Endodermal cell (in vitro differentiated cells): ENCODE measurements around the gene C9orf40. TPM values are rescaled to one million over a fixed set of nuclear protein-coding genes. Genes with fewer than 3 reads are reported as not detected.

Source experiments
- DNase-seq: peaks from one replicate; pipeline ENCODE4 v3.0.0-alpha.2; 2017
- H3K27ac ChIP-seq: 2 replicates; pipeline ENCODE4 v1.5.1; 2013; ENCODE audit warnings: mild to moderate bottlenecking, low read depth, low read length, moderate library complexity
- H3K27me3 ChIP-seq: 2 replicates; pipeline ENCODE4 v1.6.1; 2013; ENCODE audit warnings: mild to moderate bottlenecking, low read length, moderate library complexity; ENCODE audit not compliant: insufficient read depth, control insufficient read depth, poor library complexity, severe bottlenecking
- H3K36me3 ChIP-seq: 2 replicates; pipeline ENCODE4 v1.7.0; 2013; ENCODE audit warnings: mild to moderate bottlenecking, low read length, moderate library complexity; ENCODE audit not compliant: control insufficient read depth, insufficient read depth
- H3K4me1 ChIP-seq: one replicate; pipeline ENCODE4 v1.7.0; 2013; ENCODE audit warnings: low read length; ENCODE audit not compliant: control insufficient read depth, insufficient read depth
- H3K4me3 ChIP-seq: 2 replicates; pipeline ENCODE4 v1.5.1; 2013; ENCODE audit warnings: mild to moderate bottlenecking, low read length, moderate library complexity
- H3K9ac ChIP-seq: 2 replicates; pipeline ENCODE4 v1.6.1; 2013; ENCODE audit warnings: mild to moderate bottlenecking, low read length, moderate library complexity; ENCODE audit not compliant: poor library complexity, severe bottlenecking; ENCODE audit errors: extremely low read depth
- H3K9me3 ChIP-seq: 2 replicates; pipeline ENCODE4 v1.6.1; 2013; ENCODE audit warnings: mild to moderate bottlenecking, low read length, moderate library complexity; ENCODE audit not compliant: control insufficient read depth
- H3K27ac Mint-ChIP-seq: 2 replicates; pipeline ENCODE4 v1.8.0; 2020; ENCODE audit warnings: mixed read lengths
- H3K27me3 Mint-ChIP-seq: 2 replicates; pipeline ENCODE4 v1.8.0; 2021; ENCODE audit warnings: mild to moderate bottlenecking, mixed read lengths; ENCODE audit not compliant: insufficient read depth
- H3K36me3 Mint-ChIP-seq: 2 replicates; pipeline ENCODE4 v1.8.0; 2020; ENCODE audit warnings: low read depth, mixed read lengths
- H3K4me1 Mint-ChIP-seq: 2 replicates; pipeline ENCODE4 v1.8.0; 2020; ENCODE audit warnings: mixed read lengths
- H3K4me3 Mint-ChIP-seq: 2 replicates; pipeline ENCODE4 v1.8.0; 2020; ENCODE audit warnings: mild to moderate bottlenecking, moderate library complexity, mixed read lengths
- H3K9me3 Mint-ChIP-seq: 2 replicates; pipeline ENCODE4 v1.8.0; 2020; ENCODE audit warnings: mild to moderate bottlenecking, mixed read lengths
- WGBS, 2 experiments: methylation state at CpG; one replicate each; pipeline versions ENCODE4 v1.1.5 to v1.1.7; 2013; ENCODE audit warnings: missing lambda C conversion rate in 2 of 2, mixed read lengths in 1 of 2; ENCODE audit not compliant: insufficient coverage in 1 of 2, insufficient read length in 1 of 2; 5-methylcytosine and 5-hydroxymethylcytosine counted together
- total RNA-seq, 2 donors: library from RNA; stranded (reverse); fragmentation: NEBNext Ultra II Directional in 1 of 2; extraction: Animal tissue kit (Norgen Biotek cat#: 25700) in 1 of 2; gene quantifications; 2 replicates in 1 of 2; 3 replicates in 1 of 2; pipeline ENCODE4 v1.2.1, GENCODE V29; 2021
- TF ChIP-seq, protein P1 (sequence below): fragments of 200-600 bp; sonication (generic); conservative IDR thresholded peaks from 2 replicates; pipeline ENCODE4 v1.5.0; 2021; ENCODE audit warnings: antibody characterized with exemption, mild to moderate bottlenecking

Gene C9orf40
- total RNA-seq, 2 donors from 2014 or later = 17.6 to 25.2 TPM

DNA sequence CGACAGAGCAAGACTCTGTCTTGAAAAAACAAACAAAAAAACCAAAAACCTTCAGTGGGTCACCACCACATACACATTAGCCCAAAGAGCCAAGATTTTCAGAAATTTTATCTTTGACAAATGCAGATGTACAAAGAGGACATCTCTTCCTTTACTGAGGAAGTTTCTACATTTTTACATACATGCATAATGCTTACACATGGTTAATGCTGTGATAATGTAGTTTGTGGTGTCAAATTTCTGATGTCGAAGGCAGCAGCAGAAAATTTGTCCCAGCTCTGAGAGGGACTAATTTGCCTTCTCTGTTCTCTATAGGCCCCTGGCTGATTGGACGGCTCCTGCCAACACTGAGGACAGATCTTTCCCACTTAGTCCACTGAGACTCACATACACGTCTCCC lies 24.6 kb upstream of the C9orf40 start:
- Histone ChIP-seq H3K36me3 (peaks cover 17% of the 10 kb centered on the region), H3K4me3 (no peak overlapping the region), H3K9me3 (peaks cover 24% of the 10 kb centered on the region), H3K27me3 (no peaks in the 10 kb centered on the region), H3K4me1 (no peaks in the 10 kb centered on the region), H3K27ac (no peak overlapping the region), H3K9ac (no peak overlapping the region)
- 93% methylated on average over 4 of the region's 4 CpGs; no CpG with 5 or more reads in 1 of the 2 experiments for WGBS, 2 experiments
- Mint-ChIP-seq H3K27me3 (peaks cover 3% of the 10 kb centered on the region), H3K4me1 (no peaks in the 10 kb centered on the region), H3K36me3 (peaks cover 56% of the 10 kb centered on the region), H3K9me3 (peaks cover 31% of the 10 kb centered on the region), H3K27ac (no peak overlapping the region), H3K4me3 (no peak overlapping the region)
- TF ChIP-seq, protein P1, sequence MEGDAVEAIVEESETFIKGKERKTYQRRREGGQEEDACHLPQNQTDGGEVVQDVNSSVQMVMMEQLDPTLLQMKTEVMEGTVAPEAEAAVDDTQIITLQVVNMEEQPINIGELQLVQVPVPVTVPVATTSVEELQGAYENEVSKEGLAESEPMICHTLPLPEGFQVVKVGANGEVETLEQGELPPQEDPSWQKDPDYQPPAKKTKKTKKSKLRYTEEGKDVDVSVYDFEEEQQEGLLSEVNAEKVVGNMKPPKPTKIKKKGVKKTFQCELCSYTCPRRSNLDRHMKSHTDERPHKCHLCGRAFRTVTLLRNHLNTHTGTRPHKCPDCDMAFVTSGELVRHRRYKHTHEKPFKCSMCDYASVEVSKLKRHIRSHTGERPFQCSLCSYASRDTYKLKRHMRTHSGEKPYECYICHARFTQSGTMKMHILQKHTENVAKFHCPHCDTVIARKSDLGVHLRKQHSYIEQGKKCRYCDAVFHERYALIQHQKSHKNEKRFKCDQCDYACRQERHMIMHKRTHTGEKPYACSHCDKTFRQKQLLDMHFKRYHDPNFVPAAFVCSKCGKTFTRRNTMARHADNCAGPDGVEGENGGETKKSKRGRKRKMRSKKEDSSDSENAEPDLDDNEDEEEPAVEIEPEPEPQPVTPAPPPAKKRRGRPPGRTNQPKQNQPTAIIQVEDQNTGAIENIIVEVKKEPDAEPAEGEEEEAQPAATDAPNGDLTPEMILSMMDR = no peak
- no peak for DNase-seq

- Mint-ChIP-seq H3K27me3 (peaks cover 3% of the 10 kb centered on the region), H3K4me1 (no peaks in the 10 kb centered on the region), H3K4me3 (no peak overlapping the region), H3K27ac (no peak overlapping the region), H3K36me3 (peaks cover 53% of the 10 kb centered on the region), H3K9me3 (peaks cover 32% of the 10 kb centered on the region)
- peaks cover 14% of the 10 kb centered on the region for H3K36me3 ChIP-seq
- TF ChIP-seq, protein P1 = no peak
- H3K9me3 ChIP-seq = peaks cover 24% of the 10 kb centered on the region
- H3K4me1 ChIP-seq = no peaks in the 10 kb centered on the region
- H3K27me3 ChIP-seq = no peaks in the 10 kb centered on the region
- H3K9ac ChIP-seq = no peak overlapping the region
- H3K27ac ChIP-seq = no peak overlapping the region
- WGBS, 2 experiments = 93 to 98% methylated on average over 5 of the region's 5 CpGs
- no peak for DNase-seq
- no peak overlapping the region for H3K4me3 ChIP-seq
Measured at GRCh38 chr9:74975538-74975937, 22.8 kb upstream of the C9orf40 start.

DNA sequence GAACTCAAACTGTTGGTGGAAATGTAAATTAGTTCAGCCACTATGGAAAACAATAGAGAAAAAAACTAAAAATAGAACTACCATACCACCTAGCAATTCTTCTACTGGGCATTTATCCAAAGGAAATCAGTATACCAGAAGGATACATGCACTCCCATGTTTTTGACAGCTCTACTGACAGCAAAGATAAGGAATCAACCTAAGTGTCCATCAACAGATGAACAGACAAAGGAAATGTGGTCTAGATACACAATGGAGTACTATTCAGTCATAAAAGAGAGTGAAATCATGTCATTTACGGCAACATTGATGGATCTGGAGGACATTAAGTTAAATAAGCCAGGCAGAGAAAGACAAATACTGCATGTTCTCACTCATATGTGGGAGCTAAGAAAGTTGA lies 21.8 kb upstream of the C9orf40 start:
- WGBS, 2 experiments = 92 to 94% methylated on average over 1 of the region's 1 CpG
- no peak overlapping the region for H3K9ac ChIP-seq
- H3K27ac Mint-ChIP-seq = no peak overlapping the region
- no peaks in the 10 kb centered on the region for H3K4me1 Mint-ChIP-seq
- H3K36me3 ChIP-seq = peaks cover 11% of the 10 kb centered on the region
- H3K27ac ChIP-seq = no peak overlapping the region
- no peaks in the 10 kb centered on the region for H3K4me1 ChIP-seq
- H3K4me3 Mint-ChIP-seq = no peak overlapping the region
- DNase-seq = no peak
- H3K27me3 ChIP-seq = no peaks in the 10 kb centered on the region
- TF ChIP-seq, protein P1 = no peak
- H3K27me3 Mint-ChIP-seq = peaks cover 3% of the 10 kb centered on the region
- peaks cover 44% of the 10 kb centered on the region for H3K36me3 Mint-ChIP-seq
- peaks cover 36% of the 10 kb centered on the region for H3K9me3 Mint-ChIP-seq
- H3K9me3 ChIP-seq = peaks cover 24% of the 10 kb centered on the region
- H3K4me3 ChIP-seq = no peak overlapping the region
